ENCODE data around the gene TIGAR. TPM values are rescaled to one million over a fixed set of nuclear protein-coding genes. Genes with fewer than 3 reads are reported as not detected.

The TIGAR gene, protein sequence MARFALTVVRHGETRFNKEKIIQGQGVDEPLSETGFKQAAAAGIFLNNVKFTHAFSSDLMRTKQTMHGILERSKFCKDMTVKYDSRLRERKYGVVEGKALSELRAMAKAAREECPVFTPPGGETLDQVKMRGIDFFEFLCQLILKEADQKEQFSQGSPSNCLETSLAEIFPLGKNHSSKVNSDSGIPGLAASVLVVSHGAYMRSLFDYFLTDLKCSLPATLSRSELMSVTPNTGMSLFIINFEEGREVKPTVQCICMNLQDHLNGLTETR
- total RNA-seq, result 3.5 and 14.7 TPM in 2 replicates

DNA sequence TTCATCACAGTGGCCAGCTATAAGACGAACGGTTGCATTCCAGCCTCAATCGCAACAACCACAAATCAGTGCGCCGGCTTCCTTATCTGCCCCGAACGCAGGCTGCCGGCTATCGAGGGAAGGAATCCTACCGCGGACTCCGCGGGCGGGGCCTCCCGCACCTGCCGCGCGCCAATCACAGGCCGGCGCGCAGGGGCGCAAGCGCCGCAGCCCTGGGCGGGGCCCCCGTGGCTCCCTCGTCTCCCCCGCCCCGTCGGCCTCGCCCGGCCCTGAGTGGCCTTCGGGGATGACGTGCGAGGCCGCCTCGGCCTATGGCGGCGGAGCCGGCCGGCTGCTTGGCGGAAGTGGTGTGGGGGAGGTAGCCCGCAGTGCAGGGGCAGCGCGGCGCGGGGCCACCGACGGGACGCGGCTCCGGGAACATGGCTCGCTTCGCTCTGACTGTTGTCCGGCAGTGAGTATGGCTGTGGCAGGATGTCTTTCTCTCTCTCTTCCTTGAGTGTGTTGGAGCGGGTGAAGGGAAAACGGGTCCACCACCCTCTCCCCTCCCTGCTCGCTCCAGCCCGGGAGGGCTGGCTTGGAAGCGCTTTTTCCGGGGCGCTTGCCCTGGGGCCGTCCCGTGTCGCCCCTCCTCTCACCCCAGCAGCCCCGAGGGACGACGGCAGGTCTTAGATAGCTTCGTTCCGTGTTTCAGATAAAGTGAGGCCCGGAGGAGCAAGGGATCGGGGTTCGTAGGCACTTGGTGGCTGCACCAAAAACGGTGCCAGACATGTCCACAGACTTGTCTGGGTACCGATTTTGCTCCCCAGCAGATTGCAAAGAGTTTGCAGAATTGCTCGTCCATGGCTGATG is at the start of gene TIGAR:
Gene TIGAR (plus strand): TSS at position 361 of the 849 bp plus-strand sequence. CDS start 59 bp downstream, at position 420.

DNA sequence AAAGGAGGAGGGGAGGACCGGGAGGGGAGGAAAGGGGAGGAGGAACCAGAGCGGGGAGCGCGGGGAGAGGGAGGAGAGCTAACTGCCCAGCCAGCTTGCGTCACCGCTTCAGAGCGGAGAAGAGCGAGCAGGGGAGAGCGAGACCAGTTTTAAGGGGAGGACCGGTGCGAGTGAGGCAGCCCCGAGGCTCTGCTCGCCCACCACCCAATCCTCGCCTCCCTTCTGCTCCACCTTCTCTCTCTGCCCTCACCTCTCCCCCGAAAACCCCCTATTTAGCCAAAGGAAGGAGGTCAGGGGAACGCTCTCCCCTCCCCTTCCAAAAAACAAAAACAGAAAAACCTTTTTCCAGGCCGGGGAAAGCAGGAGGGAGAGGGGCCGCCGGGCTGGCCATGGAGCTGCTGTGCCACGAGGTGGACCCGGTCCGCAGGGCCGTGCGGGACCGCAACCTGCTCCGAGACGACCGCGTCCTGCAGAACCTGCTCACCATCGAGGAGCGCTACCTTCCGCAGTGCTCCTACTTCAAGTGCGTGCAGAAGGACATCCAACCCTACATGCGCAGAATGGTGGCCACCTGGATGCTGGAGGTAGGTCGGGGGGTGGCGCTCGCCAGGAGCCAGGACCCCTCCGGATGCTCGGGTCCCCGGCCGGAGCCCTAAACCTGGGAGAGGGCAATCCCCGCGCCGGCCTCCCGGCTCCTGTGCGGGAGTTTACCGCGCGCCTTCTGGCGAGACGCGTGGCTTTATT is 47.2 kb upstream of the TIGAR start, which contains the start of gene CCND2:
Gene CCND2 (plus strand): TSS at position 111 of the 744 bp plus-strand sequence. CDS start 279 bp downstream, at position 390.

GRCh38 chr12:4379405-4379804 is 58.4 kb downstream of the TIGAR start, which contains the start of gene FGF23:
Gene FGF23 (minus strand): TSS chr12:4379712. CDS start chr12:4379582, 130 bp downstream.

Other genes starting within 250 kb of the TIGAR start
- gene CCND2, start 47.5 kb upstream of the TIGAR start, total RNA-seq, result 404 and 516 TPM in 2 replicates
- not detected in 2 replicates for gene FGF23, start 58.5 kb downstream of the TIGAR start, total RNA-seq
- gene FGF6, start 124.6 kb downstream of the TIGAR start, total RNA-seq, result not detected in 2 replicates
- gene RAD51AP1, start 217.7 kb downstream of the TIGAR start, total RNA-seq, result 5.1 and 5.4 TPM in 2 replicates
- gene DYRK4, start 241.0 kb downstream of the TIGAR start, total RNA-seq, result 64.7 and 104 TPM in 2 replicates